ENCODE measurements around the gene HJURP.

Gene HJURP

DNA sequence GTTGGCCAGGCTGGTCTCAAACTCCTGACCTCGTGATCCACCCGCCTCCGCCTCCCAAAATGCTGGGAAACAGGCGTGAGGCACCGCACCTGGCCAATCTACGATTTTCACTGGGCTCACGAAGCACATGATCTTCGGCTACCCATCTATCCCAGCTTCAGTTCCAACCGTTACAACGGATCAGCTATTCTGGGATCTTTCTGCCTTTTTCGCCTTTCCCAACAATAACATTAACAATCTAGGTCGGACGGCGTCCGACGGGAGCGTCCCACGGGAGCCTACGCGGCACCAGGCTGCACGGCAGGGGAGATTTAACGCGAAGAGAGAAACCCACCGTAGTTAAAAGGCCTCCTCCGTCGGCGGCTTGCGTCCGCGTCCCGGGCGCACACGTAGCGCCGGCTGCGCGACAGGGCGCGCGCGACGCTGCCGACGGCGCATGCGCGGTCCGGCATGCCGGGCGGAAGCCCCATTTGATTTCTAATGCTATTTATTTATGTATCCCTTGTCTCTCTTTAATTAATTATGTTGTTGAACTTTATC is 13.7 kb upstream of the HJURP start, which contains the start of gene MSL3B:
Gene MSL3B, minus strand, starts transcription at position 394 of the 540 bp plus-strand sequence.
- H3K4me2 ChIP-seq (ENCODE audit: low read depth, low read length, poor library complexity, severe bottlenecking) = peak within 1 kb of the TSS; percentile 93
- peaks cover 43% of the 10 kb centered on the region for H3K27me3 ChIP-seq (ENCODE audit: insufficient read depth, low read length, poor library complexity, severe bottlenecking)
- no peaks in the 10 kb centered on the region for H4K20me1 ChIP-seq (ENCODE audit: insufficient read depth, low read length, poor library complexity, severe bottlenecking)
- no peaks in the 10 kb centered on the region for H3K36me3 ChIP-seq (ENCODE audit: insufficient read depth, low read length)
- peak within 1 kb of the TSS; percentile 78 for H3K4me3 ChIP-seq (ENCODE audit: low read length, poor library complexity, severe bottlenecking)
- H3K9me2 ChIP-seq (replicated peaks; ENCODE audit: low read depth, low read length) = no peaks in the 10 kb centered on the region
- no peaks in the 10 kb centered on the region for H3K9me3 ChIP-seq (ENCODE audit: insufficient read depth, low read depth, low read length)
- peaks cover 4% of the 10 kb centered on the region; the same call in 1 of the 2 replicates for H3K79me2 ChIP-seq (ENCODE audit: insufficient read depth, low read length)
- TF ChIP-seq, protein P1, sequence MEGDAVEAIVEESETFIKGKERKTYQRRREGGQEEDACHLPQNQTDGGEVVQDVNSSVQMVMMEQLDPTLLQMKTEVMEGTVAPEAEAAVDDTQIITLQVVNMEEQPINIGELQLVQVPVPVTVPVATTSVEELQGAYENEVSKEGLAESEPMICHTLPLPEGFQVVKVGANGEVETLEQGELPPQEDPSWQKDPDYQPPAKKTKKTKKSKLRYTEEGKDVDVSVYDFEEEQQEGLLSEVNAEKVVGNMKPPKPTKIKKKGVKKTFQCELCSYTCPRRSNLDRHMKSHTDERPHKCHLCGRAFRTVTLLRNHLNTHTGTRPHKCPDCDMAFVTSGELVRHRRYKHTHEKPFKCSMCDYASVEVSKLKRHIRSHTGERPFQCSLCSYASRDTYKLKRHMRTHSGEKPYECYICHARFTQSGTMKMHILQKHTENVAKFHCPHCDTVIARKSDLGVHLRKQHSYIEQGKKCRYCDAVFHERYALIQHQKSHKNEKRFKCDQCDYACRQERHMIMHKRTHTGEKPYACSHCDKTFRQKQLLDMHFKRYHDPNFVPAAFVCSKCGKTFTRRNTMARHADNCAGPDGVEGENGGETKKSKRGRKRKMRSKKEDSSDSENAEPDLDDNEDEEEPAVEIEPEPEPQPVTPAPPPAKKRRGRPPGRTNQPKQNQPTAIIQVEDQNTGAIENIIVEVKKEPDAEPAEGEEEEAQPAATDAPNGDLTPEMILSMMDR (conservative IDR thresholded peaks at IDR 0.05; ENCODE audit: low read length) = no peak
- TF ChIP-seq EZH2phosphoT487 (IDR thresholded peaks at IDR 0.05; ENCODE audit: borderline replicate concordance) = no peak
- no peaks in the 10 kb centered on the region for H3F3A ChIP-seq (ENCODE audit: low read depth)
- peaks cover 6% of the 10 kb centered on the region for H3K4me1 ChIP-seq (ENCODE audit: insufficient read depth, low read length, poor library complexity, severe bottlenecking)
- H3K9ac ChIP-seq (ENCODE audit: low read depth, low read length, poor library complexity, severe bottlenecking) = peak within 1 kb of the TSS; percentile 73
- H2AFZ ChIP-seq (ENCODE audit: low read length) = peak within 1 kb of the TSS; percentile 100

DNA sequence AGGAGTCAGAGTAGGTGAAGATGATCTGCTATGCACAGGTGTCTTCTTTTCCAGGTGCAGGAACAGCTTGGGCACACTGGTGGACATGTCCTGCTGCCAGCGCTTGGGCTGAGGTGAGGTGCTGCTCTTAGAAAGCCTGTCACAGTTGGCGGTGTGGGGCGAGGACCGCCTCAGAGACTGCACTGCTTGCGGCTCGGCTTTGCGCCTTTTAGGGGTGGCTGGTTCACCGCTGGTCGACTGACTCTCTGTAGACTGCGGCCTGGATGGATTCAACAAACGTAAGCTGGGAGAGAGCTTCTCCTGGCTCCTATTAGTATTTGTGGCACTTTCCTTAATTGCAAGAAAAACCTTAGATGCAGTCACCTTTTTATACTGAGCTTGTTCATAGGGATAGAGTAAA is 12.1 kb upstream of the HJURP start:
- H3K4me1 ChIP-seq (ENCODE audit: insufficient read depth, low read length, poor library complexity, severe bottlenecking) = peaks cover 6% of the 10 kb centered on the region
- no peak overlapping the region for H3K4me2 ChIP-seq (ENCODE audit: low read depth, low read length, poor library complexity, severe bottlenecking)

DNA sequence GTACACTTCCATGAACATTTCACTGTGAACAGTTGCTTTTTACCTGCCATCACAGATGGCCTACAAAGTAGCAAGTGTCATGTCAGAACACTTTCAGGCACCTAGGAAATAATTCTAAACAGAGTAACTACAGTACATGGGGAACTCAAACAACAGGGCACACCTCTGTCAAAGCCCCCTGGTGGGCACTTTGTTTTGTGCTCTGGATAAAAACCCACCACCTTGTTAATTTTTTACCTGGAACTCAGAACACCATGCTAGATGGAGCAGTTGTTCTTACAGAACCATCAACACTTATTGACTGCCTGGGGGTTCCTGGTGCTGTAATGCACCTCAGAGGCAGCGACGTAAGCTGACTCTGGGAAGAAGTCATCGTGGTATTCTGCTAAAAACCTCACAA is 11.5 kb upstream of the HJURP start:
- Histone ChIP-seq H3K27me3 (ENCODE audit: insufficient read depth, low read length, poor library complexity, severe bottlenecking) (peaks cover 22% of the 10 kb centered on the region), H3K4me2 (ENCODE audit: low read depth, low read length, poor library complexity, severe bottlenecking) (no peak overlapping the region), H3K4me1 (ENCODE audit: insufficient read depth, low read length, poor library complexity, severe bottlenecking) (peaks cover 6% of the 10 kb centered on the region), H3K9ac (ENCODE audit: low read depth, low read length, poor library complexity, severe bottlenecking) (no peak overlapping the region), H3K4me3 (ENCODE audit: low read length, poor library complexity, severe bottlenecking) (no peak overlapping the region), H3K36me3 (ENCODE audit: insufficient read depth, low read length) (no peaks in the 10 kb centered on the region), H3F3A (ENCODE audit: low read depth) (no peaks in the 10 kb centered on the region), H3K79me2 (ENCODE audit: insufficient read depth, low read length) (peaks cover 4% of the 10 kb centered on the region; the same call in 1 of the 2 replicates), H2AFZ (ENCODE audit: low read length) (no peak overlapping the region), H4K20me1 (ENCODE audit: insufficient read depth, low read length, poor library complexity, severe bottlenecking) (no peaks in the 10 kb centered on the region), H3K9me3 (ENCODE audit: insufficient read depth, low read depth, low read length) (no peaks in the 10 kb centered on the region), H3K9me2 (replicated peaks; ENCODE audit: low read depth, low read length) (no peaks in the 10 kb centered on the region)
- TF ChIP-seq, protein P1 (conservative IDR thresholded peaks at IDR 0.05; ENCODE audit: low read length) = peak; percentile 66
- no peak for TF ChIP-seq EZH2phosphoT487 (IDR thresholded peaks at IDR 0.05; ENCODE audit: borderline replicate concordance)

More for the DNA sequence above, 12.1 kb upstream of the HJURP start:
- no peaks in the 10 kb centered on the region for H3F3A ChIP-seq (ENCODE audit: low read depth)
- H3K36me3 ChIP-seq (ENCODE audit: insufficient read depth, low read length) = no peaks in the 10 kb centered on the region
- H3K9ac ChIP-seq (ENCODE audit: low read depth, low read length, poor library complexity, severe bottlenecking) = no peak overlapping the region
- H3K27me3 ChIP-seq (ENCODE audit: insufficient read depth, low read length, poor library complexity, severe bottlenecking) = peaks cover 27% of the 10 kb centered on the region
- H3K4me3 ChIP-seq (ENCODE audit: low read length, poor library complexity, severe bottlenecking) = no peak overlapping the region
- no peaks in the 10 kb centered on the region for H3K9me3 ChIP-seq (ENCODE audit: insufficient read depth, low read depth, low read length)
- H2AFZ ChIP-seq (ENCODE audit: low read length) = no peak overlapping the region
- no peaks in the 10 kb centered on the region for H3K9me2 ChIP-seq (replicated peaks; ENCODE audit: low read depth, low read length)
- H3K79me2 ChIP-seq (ENCODE audit: insufficient read depth, low read length) = peaks cover 4% of the 10 kb centered on the region; the same call in 1 of the 2 replicates
- TF ChIP-seq, protein P1 (conservative IDR thresholded peaks at IDR 0.05; ENCODE audit: low read length) = no peak
- no peak for TF ChIP-seq EZH2phosphoT487 (IDR thresholded peaks at IDR 0.05; ENCODE audit: borderline replicate concordance)
- H4K20me1 ChIP-seq (ENCODE audit: insufficient read depth, low read length, poor library complexity, severe bottlenecking) = no peaks in the 10 kb centered on the region
